ENCODE data around the gene CENPK.
"Not testable (repeated sequence)": the region's sequence is repeated elsewhere in the genome, so short reads cannot be mapped to it uniquely, and the experiment has no call there.

CENPK gene

GRCh38 chr5:65562731-65563701, at the start of gene CENPK, which contains the start of gene PPWD1:
Gene CENPK (minus strand): TSS chr5:65563168. CDS start chr5:65554907, 8,261 bp downstream.
Gene PPWD1 (plus strand): TSS chr5:65563296. CDS start chr5:65563311, 15 bp downstream.
- peak; percentile 94 for DNase-seq

- no peak for DNase-seq
These were observed 49.4 kb upstream of the CENPK start for GRCh38 chr5:65612298-65612907.

- no peak for DNase-seq
These were observed 48.6 kb upstream of the CENPK start for GRCh38 chr5:65611524-65611923.

GRCh38 chr5:65601761-65602160, 38.8 kb upstream of the CENPK start:
- DNase-seq: not testable (repeated sequence)

GRCh38 chr5:65588694-65589093, 25.7 kb upstream of the CENPK start:
- no peak for DNase-seq

GRCh38 chr5:65577141-65577540, 14.2 kb upstream of the CENPK start:
- no peak for DNase-seq

GRCh38 chr5:65570598-65571226, 7.7 kb upstream of the CENPK start:
- DNase-seq: no peak

- DNase-seq: no peak
These were observed 3.5 kb upstream of the CENPK start for GRCh38 chr5:65566505-65566904.

- no peak for DNase-seq
These were observed 809 bp upstream of the CENPK start for GRCh38 chr5:65563777-65564176.

- DNase-seq: no peak
These were observed 6.2 kb downstream of the CENPK start for GRCh38 chr5:65556718-65557117.

GRCh38 chr5:65556181-65556580, 6.8 kb downstream of the CENPK start:
- no peak for DNase-seq

- DNase-seq: no peak
These were observed 7.7 kb downstream of the CENPK start for GRCh38 chr5:65555287-65555686.

GRCh38 chr5:65553941-65554340, 9.0 kb downstream of the CENPK start:
- no peak for DNase-seq

GRCh38 chr5:65548281-65548680, 14.7 kb downstream of the CENPK start:
- no peak for DNase-seq

GRCh38 chr5:65546141-65546540, 16.8 kb downstream of the CENPK start:
- no peak for DNase-seq

- DNase-seq: no peak
These were observed 18.5 kb downstream of the CENPK start for GRCh38 chr5:65544473-65544872.

- no peak for DNase-seq
These were observed 23.1 kb downstream of the CENPK start for GRCh38 chr5:65539827-65540226.

- DNase-seq: no peak
These were observed 27.4 kb downstream of the CENPK start for GRCh38 chr5:65535529-65535987.

GRCh38 chr5:65530904-65531303, 32.1 kb downstream of the CENPK start:
- DNase-seq: no peak

- no peak for DNase-seq
These were observed 37.2 kb downstream of the CENPK start for GRCh38 chr5:65525726-65526125.

GRCh38 chr5:65512170-65512937, 50.6 kb downstream of the CENPK start:
- DNase-seq: no peak

GRCh38 chr5:65508978-65509377, 54.0 kb downstream of the CENPK start:
- no peak for DNase-seq

- no peak for DNase-seq
These were observed 56.0 kb downstream of the CENPK start for GRCh38 chr5:65506961-65507360.

Measured in CD4-positive, alpha-beta T cell treated with Interferon gamma for 1 hour (primary cell).